SJCRH30 (cell line): Measurements from ENCODE around the gene BCL2L11. TPM values are rescaled to one million over a fixed set of nuclear protein-coding genes. Genes with fewer than 3 reads are reported as not detected.

Source experiments
- DNase-seq, 2 experiments: peaks; one replicate each; pipeline ENCODE4 v3.0.0-alpha.2; 2015 to 2020
- H3K27ac ChIP-seq: fragments of 250-450 bp; sonication (Bioruptor Pico); 2 replicates; pipeline ENCODE4 v1.5.1; 2020; ENCODE audit warnings: mild to moderate bottlenecking, moderate library complexity
- H3K27me3 ChIP-seq: fragments of 250-450 bp; sonication (Bioruptor Pico); 2 replicates; pipeline ENCODE4 v1.5.1; 2020; ENCODE audit warnings: mild to moderate bottlenecking, moderate library complexity
- H3K36me3 ChIP-seq: fragments of 250-450 bp; sonication (Bioruptor Pico); 2 replicates; pipeline ENCODE4 v1.5.1; 2020; ENCODE audit warnings: mild to moderate bottlenecking, moderate library complexity
- H3K4me1 ChIP-seq: fragments of 250-450 bp; sonication (Bioruptor Pico); 2 replicates; pipeline ENCODE4 v1.5.1; 2020; ENCODE audit warnings: mild to moderate bottlenecking, moderate library complexity
- H3K4me3 ChIP-seq: fragments of 250-450 bp; sonication (Bioruptor Pico); 2 replicates; pipeline ENCODE4 v1.5.1; 2020; ENCODE audit warnings: mild to moderate bottlenecking, moderate library complexity
- H3K9me3 ChIP-seq: fragments of 250-450 bp; sonication (Bioruptor Pico); replicated peaks from 2 replicates; pipeline ENCODE4 v1.5.1; 2020; ENCODE audit warnings: mild to moderate bottlenecking, moderate library complexity
- total RNA-seq: library from RNA; depleted of rRNA; stranded (reverse); fragments of >200 nt; shearing (Covaris generic); gene quantifications from 2 replicates; pipeline ENCODE4 v1.2.3, GENCODE V29; 2014

The BCL2L11 gene
- total RNA-seq, 1 experiment from 2014 or later = 13.7 TPM

DNA sequence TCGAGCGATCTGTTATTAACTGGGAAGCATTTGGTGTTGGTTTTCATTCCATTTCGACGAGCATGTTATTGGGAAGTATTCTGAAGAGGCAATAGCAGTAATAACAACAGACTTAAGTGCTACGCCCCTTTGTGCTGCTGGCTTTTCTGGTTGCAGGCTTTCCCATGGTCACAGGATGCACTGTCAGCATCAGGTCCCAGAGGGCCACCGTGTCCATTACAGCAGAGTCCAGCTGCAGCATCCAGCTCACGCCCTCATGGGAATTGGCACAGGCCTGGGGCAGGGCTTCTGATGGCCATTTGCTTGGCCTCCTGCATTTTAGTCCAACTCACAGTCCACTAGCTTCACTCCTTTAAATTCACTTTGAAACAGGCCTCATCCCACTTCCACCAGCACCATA, 44.4 kb downstream of the BCL2L11 start:
- H3K27ac ChIP-seq = no peak overlapping the region
- peaks cover 56% of the 10 kb centered on the region for H3K4me1 ChIP-seq
- DNase-seq = peak in 1 of 2 experiments; percentile 24
- no peak overlapping the region for H3K4me3 ChIP-seq
- H3K9me3 ChIP-seq = no peaks in the 10 kb centered on the region
- peaks cover 11% of the 10 kb centered on the region for H3K36me3 ChIP-seq
- no peaks in the 10 kb centered on the region for H3K27me3 ChIP-seq

DNA sequence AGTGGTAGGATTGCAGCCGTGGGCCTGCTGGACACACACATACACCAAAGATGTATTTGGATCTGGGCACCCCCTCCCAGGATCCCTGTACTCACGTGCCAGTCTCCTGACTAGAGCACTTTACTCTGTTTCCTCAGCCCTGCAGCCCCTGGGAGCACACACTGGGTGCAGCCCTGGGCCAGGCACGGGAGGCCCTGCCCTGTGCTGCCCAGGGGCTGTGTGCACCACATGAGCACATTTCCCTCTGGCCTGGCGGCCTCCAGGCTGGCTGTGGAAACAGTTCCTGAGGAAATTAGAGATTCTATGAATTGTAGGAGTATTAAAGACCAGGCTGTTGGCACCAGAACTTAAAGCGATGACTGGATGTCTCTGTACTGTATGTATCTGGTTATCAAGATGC, 45.4 kb downstream of the BCL2L11 start:
- Histone ChIP-seq H3K9me3 (no peaks in the 10 kb centered on the region), H3K27ac (no peak overlapping the region), H3K4me3 (no peak overlapping the region), H3K4me1 (peaks cover 56% of the 10 kb centered on the region), H3K27me3 (no peaks in the 10 kb centered on the region), H3K36me3 (peaks cover 10% of the 10 kb centered on the region)
- no peak for DNase-seq

DNA sequence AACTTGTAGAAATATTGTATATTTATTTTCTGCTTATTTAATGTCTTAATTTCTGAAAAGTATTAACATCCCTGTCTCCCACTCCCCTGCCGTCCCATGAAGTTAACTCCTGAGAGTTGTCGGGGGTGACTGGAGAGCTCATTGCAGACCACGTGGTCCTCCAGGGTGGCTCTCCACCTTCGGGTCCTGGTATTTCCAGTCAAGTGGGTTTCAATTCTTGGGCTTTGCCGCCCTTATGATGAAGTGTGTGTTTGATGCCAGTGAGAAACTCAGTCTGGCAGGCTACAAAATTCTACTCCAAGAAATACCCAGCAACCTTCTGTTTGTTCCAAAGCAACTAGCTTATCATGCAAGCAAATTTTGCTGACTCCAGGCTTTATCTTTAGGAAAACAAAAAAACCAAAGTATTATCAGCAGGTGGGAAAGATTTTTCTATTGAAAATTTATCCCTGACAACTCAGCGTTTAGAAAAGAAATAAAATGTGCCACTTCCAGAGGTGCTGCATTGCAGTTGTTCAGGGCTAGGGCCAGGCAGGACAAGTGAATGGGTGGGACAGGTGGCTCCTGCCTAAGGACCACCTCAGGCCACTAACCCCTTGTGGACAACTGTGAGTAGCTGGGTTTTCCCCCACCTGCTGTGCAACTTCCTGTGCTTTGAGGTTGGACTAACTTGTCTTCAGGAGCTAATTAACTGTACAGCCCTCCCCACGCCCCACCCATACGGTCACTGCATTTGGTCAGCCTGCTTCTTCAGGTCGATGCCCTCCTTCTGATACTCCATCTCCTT, 46.6 kb downstream of the BCL2L11 start:
- no peaks in the 10 kb centered on the region for H3K27me3 ChIP-seq
- no peak overlapping the region for H3K4me3 ChIP-seq
- no peaks in the 10 kb centered on the region for H3K9me3 ChIP-seq
- peak overlapping the region; percentile 27 for H3K27ac ChIP-seq
- peaks cover 44% of the 10 kb centered on the region for H3K4me1 ChIP-seq
- H3K36me3 ChIP-seq = peaks cover 10% of the 10 kb centered on the region
- DNase-seq = peak; percentile 82 to 91

DNA sequence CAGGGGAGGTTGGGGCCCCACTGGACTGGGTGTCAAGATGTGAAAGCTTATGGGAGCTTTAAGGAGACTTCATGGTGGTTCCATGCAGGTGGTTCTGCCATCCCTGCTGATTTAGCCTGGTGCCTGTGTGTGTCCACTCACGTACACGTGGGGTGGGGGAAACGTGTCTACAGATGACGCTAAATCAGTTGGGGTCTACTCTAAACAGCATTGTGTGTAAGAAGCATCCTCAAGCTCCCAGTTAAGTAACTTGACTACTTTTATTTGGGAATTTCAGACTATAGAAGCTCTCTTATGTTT, 47.1 kb downstream of the BCL2L11 start:
- DNase-seq = no peak
- H3K4me1 ChIP-seq = peaks cover 39% of the 10 kb centered on the region
- no peak overlapping the region for H3K4me3 ChIP-seq
- peak overlapping the region; percentile 27 for H3K27ac ChIP-seq
- no peaks in the 10 kb centered on the region for H3K9me3 ChIP-seq
- H3K27me3 ChIP-seq = no peaks in the 10 kb centered on the region
- peaks cover 10% of the 10 kb centered on the region for H3K36me3 ChIP-seq

DNA sequence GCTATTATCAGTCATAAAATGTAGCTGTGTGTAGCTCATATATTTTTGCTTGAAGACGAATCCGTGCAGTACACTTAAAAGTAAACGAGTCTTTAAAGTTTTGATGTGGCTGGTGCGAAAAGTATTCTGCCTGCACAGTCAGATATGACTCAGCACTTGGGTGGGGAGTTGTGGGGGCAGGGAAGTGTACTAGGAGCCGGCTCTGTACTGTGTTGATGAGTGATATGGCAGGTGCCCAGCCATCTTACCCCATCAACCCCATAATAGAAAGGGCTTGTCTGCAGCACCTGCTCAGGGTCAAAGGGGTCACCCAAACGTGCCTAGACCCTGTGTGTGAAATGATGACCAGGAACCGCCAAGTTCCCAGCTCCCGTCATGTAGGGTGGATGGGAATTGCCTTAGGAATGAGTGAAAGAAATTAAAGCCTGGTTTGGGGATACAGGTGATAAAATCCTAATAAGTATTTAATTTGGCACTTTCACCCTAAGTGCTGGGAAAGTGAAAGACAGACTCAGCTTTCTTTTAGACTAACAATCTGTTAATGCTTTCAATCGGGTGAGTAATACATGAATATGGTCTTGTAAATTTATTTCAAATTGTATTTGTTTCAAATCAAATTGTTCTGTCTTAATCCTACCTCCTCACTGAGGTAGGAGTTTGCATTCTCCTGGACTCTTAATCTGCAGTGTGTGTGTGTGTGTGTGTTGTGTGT, 48.0 kb downstream of the BCL2L11 start:
- H3K4me3 ChIP-seq = no peak overlapping the region
- peaks cover 31% of the 10 kb centered on the region for H3K4me1 ChIP-seq
- H3K36me3 ChIP-seq = peaks cover 10% of the 10 kb centered on the region
- no peaks in the 10 kb centered on the region for H3K9me3 ChIP-seq
- H3K27me3 ChIP-seq = no peaks in the 10 kb centered on the region
- H3K27ac ChIP-seq = peak overlapping the region; percentile 27
- peak; percentile 72 to 76 for DNase-seq

DNA sequence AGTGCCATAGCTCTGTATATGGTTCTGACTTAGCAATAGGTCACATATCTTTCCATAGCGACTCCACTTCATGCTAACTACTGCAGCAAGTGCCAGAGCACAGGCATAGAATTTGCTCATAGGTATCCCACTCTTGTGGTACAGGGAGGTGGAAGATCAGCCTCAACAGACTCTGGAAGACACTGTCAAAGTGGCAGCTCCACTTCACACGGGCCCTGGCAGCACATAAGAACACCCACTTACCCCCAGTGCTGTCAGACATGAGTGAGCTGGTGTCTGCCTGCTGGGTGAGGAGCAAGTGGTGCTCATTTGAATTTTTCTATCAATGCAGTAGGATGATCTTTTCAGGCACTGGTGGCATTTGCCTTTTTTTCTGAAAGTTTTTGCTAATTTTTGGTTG, 48.6 kb downstream of the BCL2L11 start:
- Histone ChIP-seq H3K4me3 (no peak overlapping the region), H3K9me3 (no peaks in the 10 kb centered on the region), H3K27me3 (no peaks in the 10 kb centered on the region), H3K4me1 (peaks cover 28% of the 10 kb centered on the region), H3K36me3 (peaks cover 8% of the 10 kb centered on the region), H3K27ac (peak overlapping the region; percentile 27; the same call in 1 of the 2 replicates)
- no peak for DNase-seq

DNA sequence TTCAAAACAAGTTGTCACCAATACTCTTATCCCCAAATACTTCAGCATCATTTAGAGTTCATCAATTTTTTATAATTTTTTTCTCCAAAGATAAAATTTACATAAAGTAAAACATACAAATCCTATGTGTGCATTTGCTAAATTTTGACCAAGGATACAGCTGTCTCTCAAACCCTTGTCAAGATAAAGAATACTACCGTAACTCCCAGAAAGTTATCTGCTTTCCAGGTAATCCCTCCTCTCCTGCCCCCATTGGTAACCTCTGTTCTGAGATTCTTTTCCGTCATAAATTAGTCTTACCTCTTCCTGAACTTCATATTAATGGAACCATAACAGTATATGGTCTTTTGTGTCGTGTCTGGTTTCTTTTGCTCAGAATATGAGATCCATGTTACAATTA, 49.2 kb downstream of the BCL2L11 start:
- Histone ChIP-seq H3K9me3 (no peaks in the 10 kb centered on the region), H3K27me3 (no peaks in the 10 kb centered on the region), H3K27ac (no peak overlapping the region), H3K4me1 (peaks cover 26% of the 10 kb centered on the region), H3K36me3 (peaks cover 4% of the 10 kb centered on the region), H3K4me3 (no peak overlapping the region)
- no peak for DNase-seq

DNA sequence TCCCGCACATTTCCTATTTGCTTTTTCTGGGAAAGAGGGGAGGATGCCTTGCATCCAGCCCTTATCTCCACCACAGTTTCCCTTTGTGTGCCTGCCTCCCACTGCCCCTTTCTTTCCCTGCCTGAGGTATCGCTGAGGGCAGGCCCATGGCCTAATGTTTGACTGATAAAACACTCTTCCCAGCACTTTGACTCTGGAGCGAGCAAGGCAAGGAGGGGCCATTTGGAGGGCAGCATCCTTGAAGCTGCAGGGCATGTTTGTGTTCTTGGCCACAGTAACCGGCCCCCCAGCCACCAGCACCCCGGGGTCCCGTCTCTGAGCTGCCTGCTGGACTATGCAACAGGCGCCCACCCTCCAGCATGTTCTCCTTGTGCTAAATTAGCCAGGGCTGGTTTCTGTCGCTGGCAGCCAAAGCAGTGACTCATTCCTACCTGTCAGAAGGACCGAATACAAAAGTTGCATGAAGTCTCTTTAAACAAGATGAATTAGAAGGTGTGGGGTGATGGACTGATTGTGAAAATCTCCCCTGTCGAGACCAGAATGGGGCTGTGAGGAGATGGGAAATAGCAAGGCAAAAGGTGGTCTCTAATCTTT, 50.7 kb downstream of the BCL2L11 start:
- H3K36me3 ChIP-seq = no peaks in the 10 kb centered on the region
- H3K4me1 ChIP-seq = peaks cover 26% of the 10 kb centered on the region
- H3K4me3 ChIP-seq = no peak overlapping the region
- H3K27me3 ChIP-seq = no peaks in the 10 kb centered on the region
- H3K9me3 ChIP-seq = no peaks in the 10 kb centered on the region
- no peak for DNase-seq
- no peak overlapping the region for H3K27ac ChIP-seq

DNA sequence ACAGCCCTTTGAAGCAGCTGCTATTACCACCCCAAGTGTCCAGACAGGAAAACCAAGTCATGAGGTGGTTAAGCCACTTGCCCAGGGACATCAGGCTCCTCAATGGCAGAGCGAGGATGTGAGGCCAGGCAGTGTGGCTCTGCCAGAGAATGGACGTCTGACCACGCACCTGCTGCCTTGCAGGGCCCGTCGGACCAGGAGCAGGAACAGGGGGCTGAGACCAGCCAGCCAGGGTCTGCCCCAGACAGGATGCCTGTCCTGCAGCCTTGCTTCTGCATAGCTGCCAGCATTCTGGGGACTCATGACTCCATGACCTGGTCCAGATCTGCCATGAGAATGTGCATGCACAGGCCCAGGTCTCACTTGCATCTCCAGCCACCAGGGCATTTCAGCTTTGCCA, 52.0 kb downstream of the BCL2L11 start:
- H3K4me3 ChIP-seq = no peak overlapping the region
- H3K9me3 ChIP-seq = no peaks in the 10 kb centered on the region
- no peaks in the 10 kb centered on the region for H3K36me3 ChIP-seq
- H3K4me1 ChIP-seq = peaks cover 15% of the 10 kb centered on the region
- H3K27ac ChIP-seq = no peak overlapping the region
- DNase-seq = no peak
- H3K27me3 ChIP-seq = no peaks in the 10 kb centered on the region

DNA sequence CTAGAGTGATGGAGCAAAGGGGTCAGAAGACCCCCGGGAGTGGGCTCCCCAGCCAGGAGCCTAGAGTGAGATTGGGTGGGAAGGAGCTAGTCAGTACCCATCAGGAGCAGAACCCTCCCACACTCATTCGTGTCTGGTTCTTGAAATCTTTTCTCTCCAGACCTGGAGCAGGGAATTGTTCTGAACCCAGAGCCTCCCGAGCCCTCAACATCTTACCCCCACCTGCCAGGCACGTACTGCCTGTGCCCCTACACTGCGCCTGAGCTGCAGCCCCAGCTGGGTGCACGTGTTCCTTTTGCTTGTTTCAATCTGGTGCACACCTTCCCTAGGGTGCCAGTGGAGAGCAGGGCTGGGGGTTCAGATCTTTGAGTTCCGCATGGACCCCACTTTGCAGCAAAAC, 52.6 kb downstream of the BCL2L11 start:
- no peak for DNase-seq
- H3K36me3 ChIP-seq = no peaks in the 10 kb centered on the region
- peaks cover 9% of the 10 kb centered on the region for H3K4me1 ChIP-seq
- no peaks in the 10 kb centered on the region for H3K9me3 ChIP-seq
- H3K4me3 ChIP-seq = no peak overlapping the region
- H3K27me3 ChIP-seq = no peaks in the 10 kb centered on the region
- no peak overlapping the region for H3K27ac ChIP-seq

DNA sequence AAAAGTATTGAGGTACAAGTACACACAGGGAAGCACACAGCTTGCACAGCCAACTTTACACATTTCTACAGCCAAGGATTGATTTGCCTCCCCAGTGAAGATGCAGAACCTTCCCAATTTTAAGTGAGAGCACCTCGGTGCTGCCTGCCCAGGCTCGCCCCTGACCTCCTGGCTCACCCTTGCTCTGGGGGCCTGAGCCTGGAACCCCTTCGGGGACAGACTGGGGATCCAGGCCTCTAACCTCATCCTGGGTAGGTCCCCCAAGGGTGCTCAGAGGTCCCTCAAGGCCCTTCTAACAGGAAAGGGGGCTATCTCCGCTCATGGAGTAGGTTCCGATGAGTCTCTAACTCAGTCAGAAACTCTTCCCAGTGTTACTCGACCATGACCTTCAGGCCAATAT, 53.1 kb downstream of the BCL2L11 start:
- Histone ChIP-seq H3K4me1 (peaks cover 8% of the 10 kb centered on the region), H3K36me3 (no peaks in the 10 kb centered on the region)
- no peak for DNase-seq

DNA sequence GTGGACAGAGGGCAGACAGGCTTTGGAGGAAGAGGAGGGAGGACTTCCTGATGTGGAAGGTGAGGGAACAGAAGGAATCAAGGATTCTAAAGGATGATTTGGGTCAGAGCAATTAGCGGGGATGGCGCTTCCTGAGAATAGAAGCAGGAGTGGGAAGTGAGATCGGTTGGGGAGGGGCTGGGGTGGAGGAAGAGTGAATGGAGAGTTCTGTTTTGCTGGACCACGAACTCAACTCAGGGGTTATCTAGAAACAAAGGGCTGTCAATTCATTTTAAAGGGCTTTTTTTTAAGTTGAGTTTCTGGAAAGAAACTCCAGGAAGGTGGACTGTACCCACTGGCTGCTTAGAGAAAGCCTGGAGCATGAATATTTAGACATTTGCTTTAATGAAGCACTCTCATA, 54.9 kb downstream of the BCL2L11 start:
- H3K36me3 ChIP-seq = no peaks in the 10 kb centered on the region
- peaks cover 13% of the 10 kb centered on the region for H3K4me1 ChIP-seq
- H3K4me3 ChIP-seq = no peak overlapping the region
- DNase-seq = no peak
- H3K9me3 ChIP-seq = no peaks in the 10 kb centered on the region
- H3K27me3 ChIP-seq = no peaks in the 10 kb centered on the region
- H3K27ac ChIP-seq = no peak overlapping the region

More for the DNA sequence above, 53.1 kb downstream of the BCL2L11 start:
- H3K27me3 ChIP-seq = no peaks in the 10 kb centered on the region
- H3K4me3 ChIP-seq = no peak overlapping the region
- H3K9me3 ChIP-seq = no peaks in the 10 kb centered on the region
- no peak overlapping the region for H3K27ac ChIP-seq

DNA sequence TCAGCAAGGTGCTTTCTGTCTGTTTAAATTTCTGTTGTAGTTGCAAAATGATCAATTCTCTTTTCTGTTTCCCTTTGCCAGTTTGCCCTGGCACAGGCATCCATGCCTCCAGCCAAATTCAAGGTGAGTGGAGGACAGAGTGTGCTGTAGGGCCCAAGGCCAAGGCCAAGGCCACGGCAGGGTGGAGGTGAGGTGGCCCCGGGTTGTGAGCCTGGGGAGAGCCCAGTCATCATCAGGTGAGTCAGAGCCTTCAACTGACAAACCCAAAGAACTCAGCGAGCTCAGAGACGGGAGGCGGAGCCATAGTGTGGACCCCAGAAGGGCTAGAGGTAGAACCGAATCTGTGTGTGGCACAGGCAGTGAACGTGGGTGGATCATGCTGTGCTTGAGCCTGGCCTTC, 55.7 kb downstream of the BCL2L11 start:
- Histone ChIP-seq H3K27ac (no peak overlapping the region), H3K36me3 (no peaks in the 10 kb centered on the region), H3K4me1 (peaks cover 13% of the 10 kb centered on the region), H3K27me3 (no peaks in the 10 kb centered on the region), H3K4me3 (no peak overlapping the region), H3K9me3 (no peaks in the 10 kb centered on the region)
- DNase-seq = no peak

DNA sequence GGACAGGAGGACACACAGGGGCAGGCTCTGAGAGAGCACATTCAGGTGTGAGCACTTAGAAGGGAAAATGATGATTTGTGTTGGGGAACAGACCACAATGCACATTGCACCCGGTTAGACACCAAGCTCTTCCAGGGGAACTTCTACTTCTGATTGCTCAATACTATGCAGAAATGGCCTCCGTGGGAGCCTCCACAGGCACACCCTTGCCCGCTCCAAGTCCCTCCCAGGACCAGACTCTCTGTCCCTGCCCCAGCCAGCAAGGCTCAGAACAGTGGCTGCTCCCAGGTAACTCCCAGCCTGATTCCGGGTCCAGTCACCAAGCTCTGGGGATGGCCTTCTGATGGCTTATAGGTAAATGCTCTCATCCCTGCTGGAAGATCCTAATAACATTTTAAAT, 56.2 kb downstream of the BCL2L11 start:
- Histone ChIP-seq H3K27me3 (no peaks in the 10 kb centered on the region), H3K4me1 (peaks cover 13% of the 10 kb centered on the region)

DNA sequence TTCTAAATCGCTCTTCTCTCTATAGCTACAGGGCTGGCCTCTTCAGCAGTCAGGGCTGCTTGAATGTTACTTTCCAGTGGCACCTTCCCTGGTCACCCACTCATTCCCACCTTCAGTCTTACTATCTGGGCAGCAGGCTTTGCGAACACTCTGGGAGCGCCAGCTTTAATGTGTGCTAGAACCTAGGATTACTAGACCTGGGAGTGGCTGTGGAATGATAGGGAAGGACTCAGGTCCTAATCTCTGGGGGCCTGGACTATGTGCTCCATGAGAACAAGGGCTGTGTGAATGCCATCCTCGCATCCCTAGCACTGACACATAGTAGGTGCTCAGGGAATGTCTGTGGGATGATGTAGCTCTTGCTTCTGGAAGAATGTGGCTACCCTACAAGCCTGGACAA, 57.6 kb downstream of the BCL2L11 start:
- peak overlapping the region; percentile 38; the same call in 1 of the 2 replicates for H3K27ac ChIP-seq
- no peaks in the 10 kb centered on the region for H3K27me3 ChIP-seq
- no peak overlapping the region for H3K4me3 ChIP-seq
- peaks cover 13% of the 10 kb centered on the region for H3K4me1 ChIP-seq
- no peak for DNase-seq
- H3K36me3 ChIP-seq = no peaks in the 10 kb centered on the region
- H3K9me3 ChIP-seq = no peaks in the 10 kb centered on the region

More for the DNA sequence above, 56.2 kb downstream of the BCL2L11 start:
- Histone ChIP-seq H3K36me3 (no peaks in the 10 kb centered on the region), H3K9me3 (no peaks in the 10 kb centered on the region), H3K4me3 (no peak overlapping the region), H3K27ac (no peak overlapping the region)
- DNase-seq = no peak
